GM12878 (cell line): ENCODE results near the gene TTC38. TPM values are rescaled to one million over a fixed set of nuclear protein-coding genes. Genes with fewer than 3 reads are reported as not detected.

Experiments
- ATAC-seq: fragments of 200-7000 bp; cut with Tn5 transposase; 3 replicates; pipeline ENCODE4 v1.9.1; 2020; ENCODE audit warnings: mild to moderate bottlenecking, moderate library complexity
- BruUV-seq: library from RNA; stranded (reverse); fragments of 400-500 nt; replicated peaks from 2 replicates; lab custom pipeline; 2021; lab: Mats Ljungman, UMichigan
- CTCF ChIA-PET: fragments of 300-600 bp; sonication (Branson Sonifier 250); formaldehyde crosslinking; extraction: SDS; loops from one replicate; lab custom pipeline; 2021; ENCODE audit warnings: inconsistent platforms; lab: Yijun Ruan, JAX
- POLR2A ChIA-PET: fragments of 350-600 bp; formaldehyde crosslinking; extraction: SDS; loops from one replicate; lab custom pipeline; 2021; ENCODE audit warnings: inconsistent platforms; lab: Charles Lee
- RAD21 ChIA-PET: fragments of 300-600 bp; sonication (Branson Sonifier 250); formaldehyde crosslinking; loops from one replicate; lab custom pipeline; 2023; ENCODE audit warnings: antibody characterized with exemption; ENCODE audit not compliant: unreplicated experiment; lab: Charles Lee
- SMC1A ChIA-PET: fragments of 300-600 bp; sonication (Branson Sonifier 250); formaldehyde crosslinking; loops from one replicate; lab custom pipeline; 2023; ENCODE audit not compliant: unreplicated experiment, uncharacterized antibody; lab: Charles Lee
- DNase-seq: peaks from one replicate; pipeline ENCODE4 v3.0.0-alpha.2; 2011; ENCODE audit warnings: low read depth, low spot score
- FAIRE-seq: peaks from 3 replicates; lab custom pipeline; 2011; peaks lifted over from hg19 to GRCh38; lab: Jason Lieb, UNC
- H2AFZ ChIP-seq: 2 replicates; pipeline ENCODE4 v1.6.0; 2011; ENCODE audit warnings: low read depth, low read length, control low read depth; ENCODE audit not compliant: control insufficient read depth
- H3K27ac ChIP-seq: 2 replicates; pipeline ENCODE4 v1.5.1; 2011; ENCODE audit warnings: control low read depth; ENCODE audit not compliant: control insufficient read depth, insufficient read depth
- H3K27me3 ChIP-seq, 2 experiments: replicated peaks in 1 of 2; 2 replicates each; pipeline versions ENCODE4 v1.6.0 to v1.6.1; 2011; ENCODE audit warnings: low read length in 1 of 2; ENCODE audit not compliant: control insufficient read depth in 2 of 2, insufficient read depth in 2 of 2
- H3K36me3 ChIP-seq, 2 experiments: 2 replicates each; pipeline ENCODE4 v1.5.1; 2011; ENCODE audit warnings: low read length in 1 of 2; ENCODE audit not compliant: control insufficient read depth in 2 of 2, insufficient read depth in 2 of 2
- H3K4me1 ChIP-seq: 2 replicates; pipeline ENCODE4 v1.6.1; 2011; ENCODE audit warnings: mild to moderate bottlenecking, low read length, moderate library complexity, mixed read lengths; ENCODE audit not compliant: control insufficient read depth, insufficient read depth
- H3K4me2 ChIP-seq: 2 replicates; pipeline ENCODE4 v1.6.0; 2011; ENCODE audit warnings: control low read depth; ENCODE audit not compliant: control insufficient read depth, insufficient read depth
- H3K4me3 ChIP-seq: fragments of 200-600 bp; sonication (generic); 2 replicates; pipeline ENCODE4 v1.5.1; 2016
- H3K79me2 ChIP-seq: 2 replicates; pipeline ENCODE4 v1.6.0; 2011; ENCODE audit warnings: low read length; ENCODE audit not compliant: control insufficient read depth, insufficient read depth
- H3K9ac ChIP-seq: 2 replicates; pipeline ENCODE4 v1.8.0; 2011; ENCODE audit warnings: low read length, control low read depth, mixed read lengths; ENCODE audit not compliant: control insufficient read depth, insufficient read depth
- H3K9me3 ChIP-seq: replicated peaks from 3 replicates; pipeline ENCODE4 v1.5.1; 2011; ENCODE audit warnings: mild to moderate bottlenecking, low read length; ENCODE audit not compliant: control insufficient read depth, insufficient read depth
- H4K20me1 ChIP-seq: 2 replicates; pipeline ENCODE4 v1.6.0; 2011; ENCODE audit not compliant: control insufficient read depth, insufficient read depth
- BMI1 ChIP-seq: fragments of 450-650 bp; IDR thresholded peaks from 2 replicates; pipeline ENCODE4 v1.6.1; 2016; ENCODE audit warnings: mild to moderate bottlenecking, moderate library complexity, borderline replicate concordance
- CEBPB ChIP-seq, 2 experiments: fragments of 150-350 bp in 1 of 2; IDR thresholded peaks; 2 replicates each; pipeline ENCODE4 v1.6.1; 2012 to 2014; ENCODE audit warnings: low read depth in 2 of 2, low read length in 2 of 2, borderline replicate concordance in 1 of 2, inconsistent platforms in 1 of 2
- EGR1 ChIP-seq, 2 experiments: IDR thresholded peaks; 1 replicate in 1 of 2; 2 replicates in 1 of 2; pipeline ENCODE4 v1.6.1; 2011 to 2012; ENCODE audit warnings: low read depth in 2 of 2, low read length in 2 of 2, borderline replicate concordance in 1 of 2, mild to moderate bottlenecking in 1 of 2, moderate library complexity in 1 of 2
- HDAC2 ChIP-seq: fragments of 200-600 bp; sonication (generic); IDR thresholded peaks from 2 replicates; pipeline ENCODE4 v1.6.1; 2017
- MTA2 ChIP-seq: fragments of 450-650 bp; IDR thresholded peaks from 2 replicates; pipeline ENCODE4 v1.6.1; 2016; ENCODE audit warnings: low read depth, mild to moderate bottlenecking, moderate library complexity
- ZSCAN29 ChIP-seq: fragments of 450-650 bp; IDR thresholded peaks from 2 replicates; pipeline ENCODE4 v1.6.1; 2017; ENCODE audit warnings: mild to moderate bottlenecking, moderate library complexity
- WGBS: methylation state at CpG from one replicate; pipeline ENCODE4 v1.1.6; 2016; ENCODE audit warnings: low lambda C conversion rate; ENCODE audit not compliant: insufficient replicate concordance, insufficient coverage; ENCODE audit errors: missing lambda C conversion rate; 5-methylcytosine and 5-hydroxymethylcytosine counted together
- in situ Hi-C: fragments of 300-500 bp; cut with MboI; formaldehyde crosslinking; loops from 9 replicates; pipeline ENCODE4 v1.14.3; 2018; ENCODE audit warnings: mixed read lengths
- intact Hi-C: fragments of 100-400 bp; cut with micrococcal nuclease; formaldehyde crosslinking; loops from one replicate; pipeline ENCODE4 v1.14.2; 2022; ENCODE audit not compliant: unreplicated experiment
- polyA plus RNA-seq, 11 experiments: library from polyadenylated mRNA; depleted of rRNA in 4 of 11; unstranded in 6 of 11; stranded (reverse) in 5 of 11; fragments of >200 nt; fragmentation: Nextera tagmentation in 4 of 11; fragmentation: Illumina TruSeq in 1 of 11; extraction: Ambion mirVana in 4 of 11; extraction: Trizol in 1 of 11; gene quantifications; 1 replicate in 1 of 11; 2 replicates in 10 of 11; pipeline versions ENCODE4 v1.2.1 to v1.2.3, GENCODE V29; 2011 to 2016; ENCODE audit warnings: inconsistent platforms in 2 of 11, missing spikeins in 2 of 11, low read depth in 1 of 11
- total RNA-seq, 4 experiments: library from RNA; depleted of rRNA in 3 of 4; stranded (reverse); fragments of >200 nt in 3 of 4; fragmentation: Illumina TruSeq in 1 of 4; extraction: Trizol in 1 of 4; gene quantifications; 2 replicates each; pipeline versions ENCODE4 v1.2.1 to v1.2.3, GENCODE V29; 2013 to 2021
- TF ChIP-seq, protein P1 (sequence below): IDR thresholded peaks from 2 replicates; pipeline ENCODE4 v1.6.1; 2011; ENCODE audit warnings: mild to moderate bottlenecking, low read depth, low read length, moderate library complexity; ENCODE audit not compliant: insufficient replicate concordance
- TF ChIP-seq, protein P2 (sequence below): IDR thresholded peaks from 2 replicates; pipeline ENCODE4 v1.6.1; 2011; ENCODE audit warnings: borderline replicate concordance, low read depth, mild to moderate bottlenecking, moderate library complexity, low read length; ENCODE audit not compliant: insufficient read depth, poor library complexity, severe bottlenecking

The TTC38 gene
- total and polyA plus RNA-seq, 10 of the 15 experiments (the other 5 are each of a cell fraction or from before 2014, with no cell fraction given), result 0.58 to 39.9 (median 13.0) TPM

DNA sequence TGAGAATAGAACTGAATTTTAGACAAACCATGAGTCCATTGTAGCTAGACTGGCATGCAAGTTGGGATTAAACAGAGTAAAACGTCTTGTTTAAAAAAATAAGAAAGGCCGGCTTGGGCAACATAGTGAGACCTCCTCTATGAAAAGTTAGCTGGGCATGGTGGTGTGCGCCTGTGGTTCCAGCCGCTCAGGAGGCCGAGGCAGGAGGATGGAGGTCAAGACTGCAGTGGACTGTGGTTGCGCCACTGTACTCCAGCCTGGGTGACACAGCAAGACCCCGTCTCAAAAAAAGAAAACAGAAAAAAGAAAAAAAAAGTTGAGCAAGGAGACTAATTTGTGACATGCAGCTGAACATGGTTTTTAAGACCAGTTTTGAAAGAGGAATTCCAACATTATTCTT lies 41.2 kb upstream of the TTC38 start (continued):
- TF ChIP-seq, protein P1, sequence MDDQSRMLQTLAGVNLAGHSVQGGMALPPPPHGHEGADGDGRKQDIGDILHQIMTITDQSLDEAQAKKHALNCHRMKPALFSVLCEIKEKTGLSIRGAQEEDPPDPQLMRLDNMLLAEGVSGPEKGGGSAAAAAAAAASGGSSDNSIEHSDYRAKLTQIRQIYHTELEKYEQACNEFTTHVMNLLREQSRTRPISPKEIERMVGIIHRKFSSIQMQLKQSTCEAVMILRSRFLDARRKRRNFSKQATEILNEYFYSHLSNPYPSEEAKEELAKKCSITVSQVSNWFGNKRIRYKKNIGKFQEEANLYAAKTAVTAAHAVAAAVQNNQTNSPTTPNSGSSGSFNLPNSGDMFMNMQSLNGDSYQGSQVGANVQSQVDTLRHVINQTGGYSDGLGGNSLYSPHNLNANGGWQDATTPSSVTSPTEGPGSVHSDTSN, result no peak
- TF ChIP-seq BMI1 (no peak), EGR1 (IDR thresholded peaks at IDR 0.05; ENCODE audit: borderline replicate concordance in 1 of 2, low read depth in 2 of 2, low read length in 2 of 2) (no peak)
- TF ChIP-seq, protein P2, sequence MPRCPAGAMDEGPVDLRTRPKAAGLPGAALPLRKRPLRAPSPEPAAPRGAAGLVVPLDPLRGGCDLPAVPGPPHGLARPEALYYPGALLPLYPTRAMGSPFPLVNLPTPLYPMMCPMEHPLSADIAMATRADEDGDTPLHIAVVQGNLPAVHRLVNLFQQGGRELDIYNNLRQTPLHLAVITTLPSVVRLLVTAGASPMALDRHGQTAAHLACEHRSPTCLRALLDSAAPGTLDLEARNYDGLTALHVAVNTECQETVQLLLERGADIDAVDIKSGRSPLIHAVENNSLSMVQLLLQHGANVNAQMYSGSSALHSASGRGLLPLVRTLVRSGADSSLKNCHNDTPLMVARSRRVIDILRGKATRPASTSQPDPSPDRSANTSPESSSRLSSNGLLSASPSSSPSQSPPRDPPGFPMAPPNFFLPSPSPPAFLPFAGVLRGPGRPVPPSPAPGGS, result no peak

DNA sequence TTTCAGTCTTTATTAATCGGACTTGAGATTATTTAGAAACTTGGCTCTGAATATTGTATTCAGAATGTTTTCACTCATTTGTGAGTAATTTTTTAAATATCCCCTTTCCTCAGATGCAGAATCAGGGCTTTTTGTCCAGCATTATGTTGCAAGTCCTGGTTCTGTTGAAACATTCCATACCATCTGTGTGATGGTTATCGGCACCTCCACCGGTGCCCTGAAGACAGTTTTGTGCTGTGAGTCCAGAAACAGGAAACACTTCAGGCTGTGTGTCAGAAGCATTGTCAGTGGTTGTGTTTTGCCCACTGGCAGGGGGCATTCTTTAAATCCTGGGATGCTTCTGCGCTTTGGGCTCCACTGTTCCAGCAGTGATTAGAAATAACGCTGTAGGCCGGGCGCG lies 38.1 kb upstream of the TTC38 start:
- Histone ChIP-seq H3K4me3 (no peak overlapping the region), H3K27me3 (no peaks in the 10 kb centered on the region), H3K9me3 (no peaks in the 10 kb centered on the region), H3K9ac (no peak overlapping the region), H3K4me2 (no peak overlapping the region), H2AFZ (no peak overlapping the region), H4K20me1 (no peaks in the 10 kb centered on the region), H3K79me2 (no peaks in the 10 kb centered on the region), H3K4me1 (no peaks in the 10 kb centered on the region), H3K36me3 (no peaks in the 10 kb centered on the region), H3K27ac (no peak overlapping the region)
- TF ChIP-seq, protein P2, result no peak
- TF ChIP-seq HDAC2 (no peak), CEBPB (IDR thresholded peaks at IDR 0.05; ENCODE audit: borderline replicate concordance in 1 of 2, low read depth in 2 of 2, low read length in 2 of 2) (no peak), BMI1 (no peak), MTA2 (no peak), ZSCAN29 (no peak)
- WGBS, result 97% methylated on average over 8 of the region's 8 CpGs
- CTCF ChIA-PET, result no interaction called here
- intact Hi-C loops (no loop called here), in situ Hi-C loops (no loop called here)
- SMC1A ChIA-PET, result no interaction called here
- no peak for DNase-seq
- no peak for ATAC-seq
- no TSS peak for BruUV-seq
- POLR2A ChIA-PET, result no interaction called here
- no peak for FAIRE-seq
- RAD21 ChIA-PET, result no interaction called here
